Stimulated activated effector memory CD8-positive, alpha-beta T cell treated with anti-CD3 and anti-CD28 coated beads, Interleukin-12 subunit alpha, Interleukin-12 subunit beta, amount 100 ng/mL, for 72 hours (primary cell): ENCODE data around the gene ADORA2A.

ENCODE experiments used
- ATAC-seq: fragments of 150-1000 bp; cut with Tn5 transposase; 2 replicates; pipeline ENCODE4 v1.10.0; 2021
- DNase-seq, 2 donors: peaks; one replicate each; pipeline ENCODE4 v3.0.0; 2021 to 2022; ENCODE audit warnings: low spot score in 2 of 2
- H3K27ac Mint-ChIP-seq: one replicate; pipeline ENCODE4 v1.8.0; 2022; ENCODE audit warnings: mild to moderate bottlenecking, mixed read lengths
- H3K36me3 Mint-ChIP-seq: one replicate; pipeline ENCODE4 v1.8.0; 2022; ENCODE audit warnings: mild to moderate bottlenecking, mixed read lengths
- H3K4me1 Mint-ChIP-seq: one replicate; pipeline ENCODE4 v1.8.0; 2022; ENCODE audit warnings: mixed read lengths
- H3K4me3 Mint-ChIP-seq: one replicate; pipeline ENCODE4 v1.8.0; 2022; ENCODE audit warnings: mild to moderate bottlenecking, mixed read lengths
- H3K9me3 Mint-ChIP-seq: one replicate; pipeline ENCODE4 v1.8.0; 2022; ENCODE audit warnings: mixed read lengths

The ADORA2A gene

GRCh38 chr22:24410110-24410856 lies 17.1 kb upstream of the ADORA2A start:
- H3K36me3 Mint-ChIP-seq = peaks cover 59% of the 10 kb centered on the region

DNA sequence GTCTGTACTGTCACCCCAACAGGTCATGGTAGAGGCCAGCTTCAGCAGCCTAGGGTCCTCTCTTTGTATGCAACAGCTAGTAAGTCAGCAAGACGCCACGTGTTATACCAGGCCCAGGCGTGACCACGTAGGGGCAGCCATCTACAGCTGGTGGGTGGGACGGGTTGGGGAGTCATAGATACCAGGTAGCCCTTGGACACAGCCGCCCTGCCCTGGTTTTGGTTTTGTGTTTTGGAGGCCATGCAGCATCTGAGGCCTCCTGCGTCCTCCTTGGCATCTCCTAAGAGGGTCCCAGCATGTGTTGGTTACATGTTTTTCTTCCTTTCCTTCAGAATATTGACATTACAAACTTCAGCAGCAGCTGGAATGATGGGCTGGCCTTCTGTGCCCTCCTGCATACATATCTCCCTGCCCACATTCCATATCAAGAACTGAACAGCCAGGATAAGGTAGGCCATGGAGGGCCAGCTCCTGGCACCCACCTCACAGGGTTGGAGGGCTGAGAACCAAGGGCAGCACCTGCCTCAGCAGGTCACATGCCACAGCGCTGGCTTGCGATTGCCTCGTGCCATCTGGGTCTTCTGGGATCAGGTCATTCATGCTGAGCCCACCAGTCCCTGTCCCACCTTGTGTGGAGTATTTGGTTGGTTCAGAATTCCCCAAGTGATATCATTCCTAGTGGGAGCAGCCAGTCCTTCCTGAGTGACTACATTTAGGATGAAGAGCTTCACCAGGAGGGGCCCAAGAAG lies 16.0 kb upstream of the ADORA2A start:
- DNase-seq (no peak), ATAC-seq (no peak)
- H3K27ac Mint-ChIP-seq = no peak overlapping the region
- no peak overlapping the region for H3K4me3 Mint-ChIP-seq
- H3K36me3 Mint-ChIP-seq = peaks cover 55% of the 10 kb centered on the region
- peaks cover 42% of the 10 kb centered on the region for H3K4me1 Mint-ChIP-seq
- H3K9me3 Mint-ChIP-seq = no peaks in the 10 kb centered on the region

More at GRCh38 chr22:24410110-24410856, 17.1 kb upstream of the ADORA2A start:
- ATAC-seq (peak; percentile 87), DNase-seq (peak in 1 of 2 donors; percentile 73)
- Mint-ChIP-seq H3K27ac (peak overlapping the region; percentile 10), H3K9me3 (no peaks in the 10 kb centered on the region), H3K4me3 (peak overlapping the region; percentile 18), H3K4me1 (peaks cover 42% of the 10 kb centered on the region)

- Mint-ChIP-seq H3K36me3 (peaks cover 50% of the 10 kb centered on the region), H3K9me3 (no peaks in the 10 kb centered on the region), H3K4me1 (peaks cover 33% of the 10 kb centered on the region), H3K27ac (no peak overlapping the region), H3K4me3 (no peak overlapping the region)
- no peak for DNase-seq
- no peak for ATAC-seq
Observed at GRCh38 chr22:24412274-24412673, 15.1 kb upstream of the ADORA2A start.

GRCh38 chr22:24413271-24413670 lies 14.1 kb upstream of the ADORA2A start:
- Mint-ChIP-seq H3K4me3 (no peak overlapping the region), H3K4me1 (peaks cover 23% of the 10 kb centered on the region), H3K9me3 (no peaks in the 10 kb centered on the region), H3K36me3 (peaks cover 49% of the 10 kb centered on the region), H3K27ac (peak overlapping the region; percentile 8)
- ATAC-seq = no peak
- DNase-seq = no peak

DNA sequence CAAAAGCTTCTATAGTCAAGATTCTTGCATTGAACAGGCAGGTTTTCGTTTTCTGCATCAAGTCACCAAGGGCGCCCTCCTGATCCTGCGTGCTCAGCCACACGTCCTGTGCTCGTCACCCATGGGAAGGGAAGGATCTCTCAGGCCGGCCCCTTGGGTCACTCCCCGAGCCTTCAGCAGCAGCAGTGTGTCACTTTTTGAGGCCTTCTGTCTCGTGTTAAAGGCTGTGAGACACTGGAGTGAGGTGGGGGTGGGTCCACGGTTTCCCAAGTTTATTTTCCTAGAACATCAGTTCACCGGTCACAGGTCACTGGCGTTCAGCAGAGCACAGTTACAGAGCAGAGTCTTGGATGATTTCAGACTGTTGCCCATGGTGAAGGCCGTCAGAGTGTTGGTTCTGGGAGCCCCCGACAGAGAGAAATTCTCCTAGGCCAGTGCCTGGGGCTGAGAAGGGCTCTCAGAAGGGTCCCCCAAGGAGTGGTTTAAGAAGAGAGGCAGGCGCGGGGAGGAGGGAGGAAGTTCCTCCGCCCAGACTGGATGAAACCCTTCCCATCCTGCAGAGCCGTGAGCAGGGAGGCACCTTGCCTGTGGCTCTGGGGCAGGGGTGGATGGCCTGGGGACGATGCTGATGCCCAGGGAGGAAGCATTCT lies 13.5 kb upstream of the ADORA2A start:
- Mint-ChIP-seq H3K4me1 (peaks cover 17% of the 10 kb centered on the region), H3K27ac (peak overlapping the region; percentile 8), H3K36me3 (peaks cover 48% of the 10 kb centered on the region), H3K4me3 (no peak overlapping the region), H3K9me3 (no peaks in the 10 kb centered on the region)
- DNase-seq = no peak
- ATAC-seq = no peak

DNA sequence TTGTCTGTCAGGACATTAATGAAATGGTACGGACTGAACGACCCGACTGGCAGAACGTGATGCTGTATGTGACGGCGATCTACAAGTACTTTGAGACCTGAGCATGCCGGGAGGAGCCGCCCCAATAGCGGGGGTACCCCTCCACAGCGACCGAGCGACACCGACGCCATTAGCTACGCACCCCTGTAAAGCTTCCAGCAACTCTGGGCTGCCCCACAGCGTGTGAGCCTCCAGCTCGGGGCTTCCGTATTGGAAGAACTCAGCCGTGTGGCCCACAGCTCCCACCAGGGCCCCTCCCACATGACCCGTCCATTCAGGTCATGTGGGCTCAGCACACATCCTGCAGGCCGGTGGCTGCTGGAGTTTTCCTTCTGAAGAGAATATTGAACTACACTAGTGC lies 12.9 kb upstream of the ADORA2A start:
- H3K4me3 Mint-ChIP-seq = no peak overlapping the region
- ATAC-seq (no peak), DNase-seq (no peak)
- H3K9me3 Mint-ChIP-seq = no peaks in the 10 kb centered on the region
- H3K27ac Mint-ChIP-seq = no peak overlapping the region
- H3K36me3 Mint-ChIP-seq = peaks cover 53% of the 10 kb centered on the region
- peaks cover 12% of the 10 kb centered on the region for H3K4me1 Mint-ChIP-seq

- Mint-ChIP-seq H3K27ac (no peak overlapping the region), H3K9me3 (no peaks in the 10 kb centered on the region), H3K4me1 (peaks cover 5% of the 10 kb centered on the region), H3K36me3 (peaks cover 50% of the 10 kb centered on the region), H3K4me3 (no peak overlapping the region)
- DNase-seq (no peak), ATAC-seq (no peak)
Observed at GRCh38 chr22:24414984-24415945, 12.1 kb upstream of the ADORA2A start.

- Mint-ChIP-seq H3K9me3 (no peaks in the 10 kb centered on the region), H3K36me3 (peaks cover 45% of the 10 kb centered on the region), H3K27ac (no peak overlapping the region), H3K4me1 (peaks cover 2% of the 10 kb centered on the region), H3K4me3 (no peak overlapping the region)
- ATAC-seq (no peak), DNase-seq (no peak)
Observed at GRCh38 chr22:24416095-24416494, 11.3 kb upstream of the ADORA2A start.

DNA sequence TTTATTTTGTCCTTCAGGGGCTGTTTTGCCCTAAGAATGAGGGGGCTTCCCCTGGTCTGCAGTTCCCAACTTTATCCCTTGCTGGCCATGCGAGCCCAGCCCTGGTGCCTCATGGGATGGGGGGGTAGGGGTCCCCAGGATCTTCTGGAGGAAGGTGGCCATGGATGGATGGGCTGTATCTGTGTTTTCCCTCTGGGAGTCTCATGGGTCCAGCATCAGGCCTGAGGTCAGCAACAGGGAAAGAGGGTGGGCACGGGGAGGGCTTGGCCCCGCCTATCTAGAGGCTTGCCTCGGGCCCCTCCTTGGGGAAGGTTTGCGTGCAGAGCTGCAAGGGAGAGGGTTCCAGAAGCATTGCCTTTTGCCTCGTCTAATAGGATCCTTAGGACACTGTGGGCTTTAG lies 10.8 kb upstream of the ADORA2A start:
- no peak overlapping the region for H3K27ac Mint-ChIP-seq
- DNase-seq = no peak

GRCh38 chr22:24417200-24417599 lies 10.2 kb upstream of the ADORA2A start:
- H3K27ac Mint-ChIP-seq = no peak overlapping the region
- no peaks in the 10 kb centered on the region for H3K9me3 Mint-ChIP-seq
- no peak overlapping the region for H3K4me3 Mint-ChIP-seq
- DNase-seq (no peak), ATAC-seq (no peak)
- peaks cover 45% of the 10 kb centered on the region for H3K36me3 Mint-ChIP-seq
- H3K4me1 Mint-ChIP-seq = peaks cover 7% of the 10 kb centered on the region

More for the DNA sequence above, 10.8 kb upstream of the ADORA2A start:
- peaks cover 7% of the 10 kb centered on the region for H3K4me1 Mint-ChIP-seq
- H3K9me3 Mint-ChIP-seq = no peaks in the 10 kb centered on the region
- peaks cover 45% of the 10 kb centered on the region for H3K36me3 Mint-ChIP-seq
- no peak for ATAC-seq
- H3K4me3 Mint-ChIP-seq = no peak overlapping the region

GRCh38 chr22:24417901-24418641 lies 9.3 kb upstream of the ADORA2A start:
- Mint-ChIP-seq H3K4me1 (peaks cover 13% of the 10 kb centered on the region), H3K4me3 (no peak overlapping the region), H3K9me3 (no peaks in the 10 kb centered on the region), H3K27ac (peak overlapping the region; percentile 78), H3K36me3 (peaks cover 41% of the 10 kb centered on the region)
- DNase-seq (no peak), ATAC-seq (no peak)

GRCh38 chr22:24418786-24419474 lies 8.5 kb upstream of the ADORA2A start:
- no peak overlapping the region for H3K4me3 Mint-ChIP-seq
- no peak for ATAC-seq
- peaks cover 13% of the 10 kb centered on the region for H3K4me1 Mint-ChIP-seq
- peaks cover 33% of the 10 kb centered on the region for H3K36me3 Mint-ChIP-seq
- no peaks in the 10 kb centered on the region for H3K9me3 Mint-ChIP-seq
- no peak for DNase-seq
- peak overlapping the region; percentile 78 for H3K27ac Mint-ChIP-seq

DNA sequence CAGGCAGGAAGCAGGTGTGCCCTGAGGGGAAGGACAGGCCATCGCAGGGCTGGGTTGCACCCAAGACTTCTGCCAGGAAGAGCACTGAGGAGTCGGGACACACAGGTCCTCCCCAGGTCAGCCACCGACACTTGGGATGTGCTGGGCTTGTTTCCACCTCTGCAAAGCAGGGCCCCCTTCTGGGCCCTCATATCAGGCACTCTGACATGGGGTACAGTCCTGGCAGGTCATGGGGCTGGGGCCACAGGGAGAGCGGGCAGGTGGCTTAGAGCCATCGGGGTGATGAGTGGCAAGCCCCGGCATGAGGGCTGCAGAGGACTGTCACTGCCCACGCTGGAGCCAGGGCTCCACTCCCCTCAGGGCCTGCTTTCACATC lies 7.9 kb upstream of the ADORA2A start:
- Mint-ChIP-seq H3K4me1 (peaks cover 13% of the 10 kb centered on the region), H3K4me3 (no peak overlapping the region), H3K27ac (peak overlapping the region; percentile 78), H3K36me3 (peaks cover 27% of the 10 kb centered on the region), H3K9me3 (no peaks in the 10 kb centered on the region)
- ATAC-seq (no peak), DNase-seq (no peak)
